Psoas muscle (tissue), 8 donors: ENCODE measurements around the gene TNFSF9. TPM values are rescaled to one million over a fixed set of nuclear protein-coding genes. Genes with fewer than 3 reads are reported as not detected.

Source experiments
- ATAC-seq, 4 donors: fragments of 200-7000 bp; cut with Tn5 transposase; one replicate each; pipeline ENCODE4 v1.9.1; 2020; ENCODE audit warnings: moderate library complexity in 3 of 4, mild to moderate bottlenecking in 2 of 4
- DNase-seq, 2 donors: peaks; one replicate each; pipeline ENCODE4 v3.0.0-alpha.2; 2020
- H3K27ac ChIP-seq: fragments of 200-600 bp; one replicate; pipeline ENCODE4 v1.8.0; 2022
- H3K27me3 ChIP-seq, 3 donors: fragments of 200-600 bp in 1 of 3; one replicate each; pipeline versions ENCODE4 v1.6.1 to v1.8.0; 2013 to 2022; ENCODE audit warnings: low read length in 2 of 3, mild to moderate bottlenecking in 2 of 3, moderate library complexity in 1 of 3; ENCODE audit not compliant: insufficient read depth in 3 of 3
- H3K36me3 ChIP-seq, 2 donors: fragments of 200-600 bp in 1 of 2; one replicate each; pipeline versions ENCODE4 v1.6.1 to v1.8.0; 2013 to 2022; ENCODE audit warnings: low read depth in 1 of 2, mild to moderate bottlenecking in 1 of 2, moderate library complexity in 1 of 2; ENCODE audit not compliant: insufficient read depth in 1 of 2
- H3K4me1 ChIP-seq: fragments of 200-600 bp; one replicate; pipeline ENCODE4 v1.8.0; 2022
- H3K4me3 ChIP-seq: fragments of 200-600 bp; one replicate; pipeline ENCODE4 v1.8.0; 2022; ENCODE audit warnings: mild to moderate bottlenecking
- H3K9me3 ChIP-seq: fragments of 200-600 bp; one replicate; pipeline ENCODE4 v1.8.0; 2022
- WGBS, 3 donors: extraction: QIAGEN DNeasy Blood & Tissue Kit; methylation state at CpG; one replicate each; pipeline versions ENCODE4 v1.1.6 to v1.1.7; 2013; 5-methylcytosine and 5-hydroxymethylcytosine counted together
- intact Hi-C, 2 donors: fragments of 100-400 bp; cut with DNase I; formaldehyde crosslinking; loops; one replicate each; pipeline versions ENCODE4 v1.11.0 to v1.14.2; 2022
- polyA plus RNA-seq, 3 donors: library from polyadenylated mRNA; stranded (reverse); fragments of 200-250 nt; gene quantifications; one replicate each; pipeline ENCODE4 v1.2.3, GENCODE V29; 2013
- total RNA-seq, 4 donors: library from RNA; stranded (reverse); fragmentation: NEBNext Ultra II Directional in 2 of 4; extraction: Animal tissue kit (Norgen Biotek cat#: 25700) in 2 of 4; gene quantifications; one replicate each; pipeline versions ENCODE4 v1.2.1 to v1.2.4, GENCODE V29; 2021 to 2023
- TF ChIP-seq, protein P1 (sequence below): fragments of 200-600 bp; IDR thresholded peaks from one replicate; pipeline ENCODE4 v1.8.0; 2022; ENCODE audit warnings: antibody characterized with exemption
- donor health status: healthy with polysubstance abuse.
- donor health status: DM: no; HTN: no; CAD: no; lungs with moderate emphysema.
- donor health status: Bipolar disorder and iron deficiency.
- donor health status: healthy.
- donor health status: DM: yes; HTN: yes; CAD: no.
- donor health status: DM: no; HTN: no; CAD: no.
- donor health status: DM: no; HTN: no; CAD: no.
- donor health status: DM: yes; HTN: yes; CAD: no.

Gene TNFSF9
- total and polyA plus RNA-seq, 7 donors: 0.25 to 1.9 (median 0.62) TPM; not detected in 1

DNA sequence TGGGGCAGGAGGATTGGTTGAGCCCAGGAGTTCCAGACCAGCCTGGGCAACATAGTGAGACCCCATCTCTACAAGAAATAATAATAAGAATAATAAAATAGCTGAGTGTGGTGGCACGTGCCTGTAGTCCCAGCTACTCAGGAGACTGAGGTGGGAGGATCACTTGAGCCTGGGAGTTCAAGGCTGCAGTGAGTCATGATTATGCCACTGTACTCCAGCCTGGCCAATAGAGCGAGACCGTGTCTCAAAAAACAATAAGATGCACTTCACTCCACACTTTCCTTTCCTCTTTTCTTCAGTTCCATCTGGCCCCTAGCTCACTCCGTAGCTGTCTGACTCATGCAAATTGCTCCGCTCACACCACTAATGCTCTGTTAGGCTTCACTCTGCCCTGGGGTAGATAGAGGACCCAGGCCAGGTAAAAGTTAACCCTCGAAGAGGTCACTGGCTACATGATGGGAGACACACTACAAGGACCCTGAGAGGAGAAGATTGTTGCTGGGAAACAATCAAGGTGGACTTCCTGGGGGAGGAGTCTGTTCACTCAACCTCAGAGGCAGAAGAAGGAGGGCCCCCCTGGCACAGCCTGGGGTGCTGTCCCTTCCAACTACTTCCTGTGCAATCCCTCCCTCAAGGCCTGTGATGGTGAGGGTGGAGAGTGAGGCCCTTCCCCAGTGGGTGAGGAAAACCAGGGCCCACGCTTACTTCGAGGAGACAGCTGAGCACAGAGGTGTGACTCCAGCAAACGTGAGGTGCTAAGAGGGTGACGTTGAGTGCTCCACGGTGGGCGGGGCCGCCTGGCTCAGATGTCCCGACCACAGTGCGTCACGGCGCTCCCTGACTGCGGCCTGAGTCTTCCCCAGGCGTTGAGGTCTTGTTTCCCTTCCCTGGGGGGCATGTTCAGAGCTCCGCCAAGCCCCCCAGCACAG is 8.8 kb upstream of the TNFSF9 start:
- no peaks in the 10 kb centered on the region for H3K9me3 ChIP-seq
- TF ChIP-seq, protein P1, sequence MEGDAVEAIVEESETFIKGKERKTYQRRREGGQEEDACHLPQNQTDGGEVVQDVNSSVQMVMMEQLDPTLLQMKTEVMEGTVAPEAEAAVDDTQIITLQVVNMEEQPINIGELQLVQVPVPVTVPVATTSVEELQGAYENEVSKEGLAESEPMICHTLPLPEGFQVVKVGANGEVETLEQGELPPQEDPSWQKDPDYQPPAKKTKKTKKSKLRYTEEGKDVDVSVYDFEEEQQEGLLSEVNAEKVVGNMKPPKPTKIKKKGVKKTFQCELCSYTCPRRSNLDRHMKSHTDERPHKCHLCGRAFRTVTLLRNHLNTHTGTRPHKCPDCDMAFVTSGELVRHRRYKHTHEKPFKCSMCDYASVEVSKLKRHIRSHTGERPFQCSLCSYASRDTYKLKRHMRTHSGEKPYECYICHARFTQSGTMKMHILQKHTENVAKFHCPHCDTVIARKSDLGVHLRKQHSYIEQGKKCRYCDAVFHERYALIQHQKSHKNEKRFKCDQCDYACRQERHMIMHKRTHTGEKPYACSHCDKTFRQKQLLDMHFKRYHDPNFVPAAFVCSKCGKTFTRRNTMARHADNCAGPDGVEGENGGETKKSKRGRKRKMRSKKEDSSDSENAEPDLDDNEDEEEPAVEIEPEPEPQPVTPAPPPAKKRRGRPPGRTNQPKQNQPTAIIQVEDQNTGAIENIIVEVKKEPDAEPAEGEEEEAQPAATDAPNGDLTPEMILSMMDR: no peak
- DNase-seq: no peak
- 55 to 61% (median 58%) methylated on average over 19 to 20 of the region's 20 CpGs for WGBS, 3 donors
- intact Hi-C loops: no loop called here
- H3K27ac ChIP-seq: no peak overlapping the region
- no peak for ATAC-seq
- H3K36me3 ChIP-seq: no peaks in the 10 kb centered on the region
- H3K4me3 ChIP-seq: no peak overlapping the region
- peaks cover 16% of the 10 kb centered on the region for H3K4me1 ChIP-seq
- H3K27me3 ChIP-seq: peaks cover 0 to 3% (median 0%) of the 10 kb centered on the region in 3 donors

DNA sequence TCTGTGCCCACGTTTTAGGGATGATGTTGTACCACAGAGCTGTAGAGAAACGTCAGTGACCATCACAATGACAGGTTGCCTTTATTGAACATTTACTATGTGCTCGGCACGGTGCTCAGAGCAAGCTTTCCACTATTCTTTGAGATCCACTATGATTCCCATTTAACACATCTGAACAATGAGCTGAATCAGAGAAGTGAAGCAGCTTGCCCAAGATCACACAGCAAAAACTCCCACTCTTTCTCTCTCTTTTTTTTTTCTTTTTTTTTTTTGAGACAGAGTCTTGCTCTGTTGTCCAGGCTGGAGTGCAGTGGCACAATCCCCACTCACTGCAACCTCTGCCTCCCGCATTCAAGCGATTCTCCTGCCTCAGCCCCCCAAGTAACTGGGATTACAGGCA is 8.1 kb upstream of the TNFSF9 start:
- Histone ChIP-seq H3K36me3 (no peaks in the 10 kb centered on the region), H3K4me3 (no peak overlapping the region), H3K9me3 (no peaks in the 10 kb centered on the region), H3K4me1 (peaks cover 10% of the 10 kb centered on the region), H3K27me3 (peaks cover 0 to 3% (median 0%) of the 10 kb centered on the region in 3 donors), H3K27ac (no peak overlapping the region)
- 75 to 77% (median 75%) methylated on average over 6 of the region's 6 CpGs for WGBS, 3 donors
- intact Hi-C loops: no loop called here
- no peak for DNase-seq
- TF ChIP-seq, protein P1: no peak
- ATAC-seq: no peak

DNA sequence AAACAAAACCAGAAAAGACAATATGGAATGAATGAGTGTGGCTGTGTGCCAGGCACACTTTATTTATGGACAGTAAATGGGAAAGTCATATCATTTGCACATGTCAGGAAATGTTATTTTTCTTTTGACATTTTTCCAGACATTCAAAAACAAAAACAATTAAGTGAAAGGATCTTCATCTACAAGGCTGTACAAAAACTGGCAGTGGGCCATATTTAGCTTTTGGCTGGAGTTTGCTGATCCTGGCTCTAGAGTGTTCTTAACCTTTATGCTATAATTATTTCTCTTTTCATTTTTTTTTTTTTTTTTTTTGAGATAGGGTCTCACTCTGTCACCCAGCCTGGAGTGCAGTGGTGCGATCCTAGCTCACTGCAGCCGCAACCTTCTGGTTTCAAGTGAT is 6.5 kb upstream of the TNFSF9 start:
- intact Hi-C loops: no loop called here
- ATAC-seq (no peak), DNase-seq (no peak)

DNA sequence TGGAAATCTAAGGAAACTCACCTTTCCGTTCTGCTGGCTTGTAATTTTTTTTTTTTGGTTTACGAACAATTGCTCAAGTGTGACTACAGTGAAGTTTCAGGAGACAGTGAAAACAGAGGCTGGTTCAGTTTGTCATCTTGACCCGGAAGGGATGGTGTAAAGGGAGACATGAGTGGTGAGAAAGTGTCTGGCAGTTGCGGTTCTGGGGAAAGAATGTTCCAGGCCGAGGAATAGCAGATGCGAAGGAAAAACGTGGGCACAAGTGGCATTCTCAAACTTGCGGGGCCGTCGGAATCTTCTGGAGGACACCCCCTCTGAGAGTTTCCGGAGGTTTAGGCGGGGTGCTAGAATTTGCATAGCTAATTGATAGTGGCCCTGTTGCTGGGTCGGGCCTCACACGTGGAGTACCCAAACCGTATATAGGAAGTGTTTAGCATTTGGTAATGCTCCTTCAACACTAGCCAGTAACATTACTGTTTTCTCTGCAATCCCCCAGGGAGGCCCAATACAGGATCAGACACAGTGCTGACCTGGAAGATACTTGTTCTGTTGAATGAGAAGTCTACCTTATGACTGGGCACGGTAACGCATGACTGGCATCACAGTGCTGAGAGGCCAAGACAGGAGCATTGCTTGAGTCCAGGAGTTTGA is 2.8 kb upstream of the TNFSF9 start:
- H3K27ac ChIP-seq: no peak overlapping the region
- peaks cover 0 to 16% (median 15%) of the 10 kb centered on the region in 3 donors for H3K27me3 ChIP-seq
- H3K9me3 ChIP-seq: no peaks in the 10 kb centered on the region
- TF ChIP-seq, protein P1: no peak
- intact Hi-C loops: no loop called here
- DNase-seq: no peak
- WGBS, 3 donors: 61 to 64% (median 61%) methylated on average over 17 of the region's 17 CpGs
- no peak for ATAC-seq
- H3K36me3 ChIP-seq: no peaks in the 10 kb centered on the region
- H3K4me1 ChIP-seq: peaks cover 7% of the 10 kb centered on the region
- H3K4me3 ChIP-seq: no peak overlapping the region

More for the DNA sequence above, 6.5 kb upstream of the TNFSF9 start:
- Histone ChIP-seq H3K4me3 (no peak overlapping the region), H3K27ac (no peak overlapping the region), H3K27me3 (peaks cover 0 to 3% (median 0%) of the 10 kb centered on the region in 3 donors), H3K9me3 (no peaks in the 10 kb centered on the region), H3K4me1 (peaks cover 7% of the 10 kb centered on the region), H3K36me3 (no peaks in the 10 kb centered on the region)
- 60 to 83% (median 71%) methylated on average over 2 of the region's 2 CpGs for WGBS, 3 donors
- TF ChIP-seq, protein P1: no peak
